GM19328 (cell line): ENCODE data around the gene ACAP3.
A peak's percentile ranks its signal among the peaks of the same experiment; 100 is the strongest.

Experiments used
- ATAC-seq: cut with Tn5 transposase; IDR thresholded peaks from one replicate; pipeline ENCODE4 v1.9.1; 2021; ENCODE audit warnings: mild to moderate bottlenecking, moderate library complexity; ENCODE audit not compliant: unreplicated experiment

The ACAP3 gene, protein sequence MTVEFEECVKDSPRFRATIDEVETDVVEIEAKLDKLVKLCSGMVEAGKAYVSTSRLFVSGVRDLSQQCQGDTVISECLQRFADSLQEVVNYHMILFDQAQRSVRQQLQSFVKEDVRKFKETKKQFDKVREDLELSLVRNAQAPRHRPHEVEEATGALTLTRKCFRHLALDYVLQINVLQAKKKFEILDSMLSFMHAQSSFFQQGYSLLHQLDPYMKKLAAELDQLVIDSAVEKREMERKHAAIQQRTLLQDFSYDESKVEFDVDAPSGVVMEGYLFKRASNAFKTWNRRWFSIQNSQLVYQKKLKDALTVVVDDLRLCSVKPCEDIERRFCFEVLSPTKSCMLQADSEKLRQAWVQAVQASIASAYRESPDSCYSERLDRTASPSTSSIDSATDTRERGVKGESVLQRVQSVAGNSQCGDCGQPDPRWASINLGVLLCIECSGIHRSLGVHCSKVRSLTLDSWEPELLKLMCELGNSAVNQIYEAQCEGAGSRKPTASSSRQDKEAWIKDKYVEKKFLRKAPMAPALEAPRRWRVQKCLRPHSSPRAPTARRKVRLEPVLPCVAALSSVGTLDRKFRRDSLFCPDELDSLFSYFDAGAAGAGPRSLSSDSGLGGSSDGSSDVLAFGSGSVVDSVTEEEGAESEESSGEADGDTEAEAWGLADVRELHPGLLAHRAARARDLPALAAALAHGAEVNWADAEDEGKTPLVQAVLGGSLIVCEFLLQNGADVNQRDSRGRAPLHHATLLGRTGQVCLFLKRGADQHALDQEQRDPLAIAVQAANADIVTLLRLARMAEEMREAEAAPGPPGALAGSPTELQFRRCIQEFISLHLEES

GRCh38 chr1:1307923-1308755 lies at the start of gene ACAP3, which contains the start of gene PUSL1:
TSS of gene ACAP3 (minus strand) at chr1:1307930. CDS start at chr1:1307815, 115 bp downstream.
TSS of gene PUSL1 (plus strand) at chr1:1308597. CDS start at chr1:1308644, 47 bp downstream.
- ATAC-seq = peak; percentile 59

GRCh38 chr1:1356796-1357401 lies 49.2 kb upstream of the ACAP3 start:
- no peak for ATAC-seq

DNA sequence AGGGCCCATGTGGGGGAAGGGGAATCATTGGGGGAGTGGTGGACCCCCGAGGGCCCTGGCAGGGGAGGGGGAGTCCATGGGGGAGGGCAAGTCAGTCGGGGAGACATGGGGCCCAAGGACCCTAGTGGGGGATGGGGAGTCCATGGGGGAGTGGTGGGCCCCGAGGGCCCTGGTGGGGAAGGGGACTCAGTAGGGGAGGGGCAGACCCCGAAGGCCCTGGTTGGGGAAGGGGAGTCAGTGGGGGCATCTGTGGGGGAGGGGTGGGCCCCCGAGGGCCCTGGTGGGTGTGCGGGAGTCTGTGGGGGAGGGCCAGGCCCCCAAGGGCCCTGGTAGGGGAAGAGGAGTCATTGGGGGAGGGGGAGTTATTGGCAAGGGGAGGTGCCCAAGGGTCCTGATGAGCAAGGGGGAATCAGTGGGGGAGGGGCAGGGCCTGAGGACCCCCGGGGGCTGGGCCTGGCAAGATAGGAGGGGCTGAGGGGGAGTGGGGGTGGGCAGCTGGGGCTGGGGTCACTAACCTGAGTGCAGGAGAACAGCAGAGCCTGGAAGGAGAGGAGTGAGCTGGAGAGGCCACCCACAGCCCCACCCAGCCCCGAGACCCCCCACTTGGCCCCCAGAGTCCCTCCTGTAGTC lies 48.6 kb upstream of the ACAP3 start:
- no peak for ATAC-seq

- ATAC-seq = no peak
Observed at GRCh38 chr1:1355416-1355815, 47.7 kb upstream of the ACAP3 start.

- no peak for ATAC-seq
Observed at GRCh38 chr1:1354271-1355247, 46.8 kb upstream of the ACAP3 start.

DNA sequence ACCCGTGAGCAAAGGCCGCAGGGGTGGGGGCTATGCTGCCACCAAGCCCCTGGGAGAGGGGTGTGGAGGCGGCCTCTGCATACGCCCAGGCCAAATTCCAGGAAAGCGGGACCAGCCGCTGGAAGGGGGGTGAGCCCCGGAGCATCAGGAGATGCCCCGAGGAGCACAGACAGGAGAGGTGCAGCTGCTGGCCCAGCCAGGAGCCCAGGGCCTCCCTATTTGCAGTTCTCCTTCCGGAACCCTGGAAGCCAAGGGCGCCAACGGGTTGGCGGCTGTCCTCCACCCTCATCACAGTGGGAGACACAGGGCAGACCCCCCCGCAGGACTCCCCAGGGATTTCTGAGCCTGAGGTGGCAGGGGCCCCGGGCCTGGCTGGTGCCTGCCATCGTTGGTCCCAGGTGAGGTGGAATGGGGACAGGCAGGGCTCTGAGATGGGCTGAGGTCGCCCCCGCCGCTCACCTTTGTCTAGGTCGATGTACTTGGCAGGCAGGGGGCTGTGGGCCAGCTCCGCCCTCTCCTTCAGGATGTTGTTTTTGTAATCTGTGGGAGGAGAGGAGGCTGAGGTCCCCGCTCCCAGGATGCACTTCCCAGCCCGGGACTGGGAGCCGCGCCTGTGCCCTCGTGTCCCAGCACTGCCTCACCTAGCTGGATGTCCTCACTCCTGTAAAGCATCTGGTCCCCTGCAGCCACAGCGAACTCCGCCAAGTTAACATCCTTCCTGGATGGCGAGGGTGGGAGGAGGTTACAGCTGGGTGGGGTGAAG lies 45.8 kb upstream of the ACAP3 start:
- ATAC-seq = no peak

DNA sequence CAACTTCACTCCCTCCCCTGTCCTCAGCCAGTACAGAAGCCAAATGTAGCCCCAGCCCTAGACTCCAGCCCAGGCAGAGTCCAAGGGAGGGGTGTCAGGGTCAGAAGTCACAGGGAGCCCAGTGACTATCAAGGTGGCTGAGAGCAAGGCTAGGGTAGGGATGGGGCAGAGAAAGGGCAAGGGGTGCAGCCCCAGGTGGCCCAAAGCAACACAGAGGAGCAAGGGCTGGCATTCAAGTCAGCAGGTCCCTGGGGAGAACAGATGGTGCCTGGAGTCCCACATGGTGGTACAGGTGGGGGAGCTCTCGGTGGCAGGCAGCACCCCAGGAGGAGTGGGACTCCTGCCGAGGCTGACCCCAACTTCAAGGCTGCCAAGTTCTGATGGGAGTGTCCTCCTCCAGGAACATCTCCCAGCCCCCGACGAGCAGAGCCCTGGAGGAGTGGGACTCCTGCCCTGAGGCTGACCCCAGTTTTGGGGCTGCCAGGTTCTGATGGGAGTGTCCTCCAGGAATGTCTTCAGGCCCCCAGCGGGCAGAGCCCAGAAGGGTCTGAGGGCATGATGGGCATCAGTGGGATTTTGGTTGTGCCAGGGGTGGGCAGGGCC lies 45.2 kb upstream of the ACAP3 start:
- ATAC-seq = no peak

DNA sequence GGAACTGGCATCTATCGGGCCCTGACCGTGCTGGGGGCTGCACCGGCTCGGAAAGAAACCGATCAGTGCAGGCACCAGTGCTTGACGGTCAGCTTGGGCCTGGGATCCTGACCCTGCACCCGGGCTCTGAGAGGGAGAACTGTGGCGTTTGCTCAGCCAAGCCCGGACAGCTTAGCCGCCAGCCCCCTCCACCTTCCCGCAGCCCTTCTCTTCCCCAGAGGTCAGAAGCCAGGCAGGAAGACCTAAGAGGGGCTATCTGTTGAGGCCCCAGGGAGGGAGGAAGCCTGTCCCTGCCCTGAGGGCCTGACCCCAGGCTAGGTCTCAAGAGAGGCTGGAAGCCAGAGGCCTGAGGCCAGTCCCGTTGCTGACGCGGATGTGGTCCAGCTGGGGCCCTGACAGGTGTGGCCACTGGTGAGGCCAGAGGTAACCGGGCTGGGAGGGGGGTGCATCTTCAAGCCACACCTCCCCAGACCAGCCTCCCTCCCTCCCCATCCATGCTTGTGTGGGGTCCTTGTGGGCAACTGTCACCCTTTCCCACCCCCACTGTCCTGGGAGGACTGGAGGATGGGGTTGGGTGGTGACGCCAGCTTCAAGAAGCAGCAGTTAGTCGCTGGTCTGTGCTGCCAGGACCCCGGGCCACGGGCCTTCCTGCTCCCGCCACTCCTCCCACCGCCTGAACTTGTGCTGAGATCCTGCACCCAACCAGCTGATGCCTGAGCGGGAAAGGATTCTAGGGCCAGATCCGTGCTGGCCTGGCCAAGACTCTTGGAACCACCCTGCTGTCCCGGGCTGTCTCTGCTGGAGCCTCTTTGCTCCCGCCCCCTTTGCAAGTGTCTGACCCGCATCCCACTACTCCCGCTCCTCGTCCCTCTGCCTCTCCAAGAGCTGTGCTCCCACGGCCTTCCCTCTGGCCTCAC lies 44.0 kb upstream of the ACAP3 start:
- ATAC-seq = no peak

- peak; percentile 68 for ATAC-seq
Observed at GRCh38 chr1:1349256-1350012, 41.7 kb upstream of the ACAP3 start, which contains the start of gene DVL1. TSS of gene DVL1 (minus strand) at chr1:1349418. CDS start at chr1:1349065, 353 bp downstream.

GRCh38 chr1:1348420-1349255 lies 40.9 kb upstream of the ACAP3 start:
- ATAC-seq = peak; percentile 24

- no peak for ATAC-seq
Observed at GRCh38 chr1:1347663-1348419, 40.1 kb upstream of the ACAP3 start.

GRCh38 chr1:1347026-1347595 lies 39.4 kb upstream of the ACAP3 start:
- no peak for ATAC-seq

DNA sequence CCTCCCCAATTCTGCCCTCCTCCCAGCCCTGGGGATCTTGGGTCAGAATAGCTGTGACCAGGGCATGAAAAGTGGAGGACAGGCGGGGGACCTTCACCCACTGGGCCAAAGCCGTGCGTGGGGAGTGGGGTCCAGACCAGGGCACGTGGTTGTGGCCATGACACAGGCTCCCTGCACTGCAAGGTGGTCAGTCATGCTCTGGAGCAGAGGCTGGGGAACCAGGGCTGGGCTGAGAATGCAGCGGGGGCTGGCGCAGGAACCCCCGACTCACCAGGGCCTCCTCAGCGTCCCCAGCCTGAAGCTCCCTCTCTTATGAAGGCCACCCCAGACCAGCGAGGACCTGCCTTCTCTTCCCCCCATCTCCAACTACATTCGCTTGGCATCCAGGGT lies 38.8 kb upstream of the ACAP3 start:
- no peak for ATAC-seq
